GM12801 (cell line): ENCODE data around the gene CYP26A1.

ENCODE experiments used
- CTCF ChIP-seq: IDR thresholded peaks from one replicate; pipeline ENCODE4 v1.5.1; 2011; ENCODE audit warnings: control low read depth; ENCODE audit not compliant: insufficient read length; ENCODE audit errors: extremely low read depth

CYP26A1 gene, protein sequence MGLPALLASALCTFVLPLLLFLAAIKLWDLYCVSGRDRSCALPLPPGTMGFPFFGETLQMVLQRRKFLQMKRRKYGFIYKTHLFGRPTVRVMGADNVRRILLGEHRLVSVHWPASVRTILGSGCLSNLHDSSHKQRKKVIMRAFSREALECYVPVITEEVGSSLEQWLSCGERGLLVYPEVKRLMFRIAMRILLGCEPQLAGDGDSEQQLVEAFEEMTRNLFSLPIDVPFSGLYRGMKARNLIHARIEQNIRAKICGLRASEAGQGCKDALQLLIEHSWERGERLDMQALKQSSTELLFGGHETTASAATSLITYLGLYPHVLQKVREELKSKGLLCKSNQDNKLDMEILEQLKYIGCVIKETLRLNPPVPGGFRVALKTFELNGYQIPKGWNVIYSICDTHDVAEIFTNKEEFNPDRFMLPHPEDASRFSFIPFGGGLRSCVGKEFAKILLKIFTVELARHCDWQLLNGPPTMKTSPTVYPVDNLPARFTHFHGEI

GRCh38 chr10:93073539-93074146, at the start of gene CYP26A1:
TSS of gene CYP26A1 (plus strand) at chr10:93073893. CDS start at chr10:93073935, 42 bp downstream.
- TF ChIP-seq CTCF: no peak

DNA sequence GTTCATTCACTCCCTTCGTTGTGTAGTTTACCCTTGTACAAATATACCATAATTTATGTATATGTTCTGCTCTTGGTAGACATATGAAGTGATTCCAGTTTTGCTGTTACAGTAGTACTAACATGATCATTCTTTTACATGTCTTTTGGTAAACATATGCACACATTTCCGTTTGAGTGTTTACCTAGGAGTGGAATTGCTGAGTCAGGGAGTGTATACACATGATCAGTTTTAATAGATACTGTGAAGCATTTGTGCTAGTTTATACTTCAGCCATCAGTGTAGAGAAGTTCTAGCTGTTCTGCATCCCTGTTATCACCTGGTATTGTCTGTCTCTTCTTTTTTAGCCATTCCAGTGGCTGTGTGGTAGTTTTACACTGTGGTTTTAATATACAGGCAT, 47.6 kb upstream of the CYP26A1 start:
- TF ChIP-seq CTCF: no peak

DNA sequence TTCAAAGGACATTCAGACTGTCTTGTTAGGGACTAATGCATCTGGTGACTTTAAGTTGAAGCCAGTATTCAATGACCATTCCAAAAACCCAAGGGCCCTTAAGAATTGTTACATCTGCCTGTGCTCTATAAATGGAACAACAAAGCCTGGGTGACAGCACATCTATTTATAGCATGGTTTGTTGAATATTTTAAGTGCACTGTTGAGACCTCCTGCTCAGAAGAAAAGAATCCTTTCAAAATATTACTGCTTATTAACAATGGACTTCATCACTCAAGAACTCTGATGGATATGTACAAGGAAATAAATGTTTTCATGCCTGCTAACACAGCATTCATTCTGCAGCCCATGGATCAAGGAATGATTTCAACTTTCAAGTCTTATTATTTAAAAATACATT, 46.2 kb upstream of the CYP26A1 start:
- TF ChIP-seq CTCF: no peak

DNA sequence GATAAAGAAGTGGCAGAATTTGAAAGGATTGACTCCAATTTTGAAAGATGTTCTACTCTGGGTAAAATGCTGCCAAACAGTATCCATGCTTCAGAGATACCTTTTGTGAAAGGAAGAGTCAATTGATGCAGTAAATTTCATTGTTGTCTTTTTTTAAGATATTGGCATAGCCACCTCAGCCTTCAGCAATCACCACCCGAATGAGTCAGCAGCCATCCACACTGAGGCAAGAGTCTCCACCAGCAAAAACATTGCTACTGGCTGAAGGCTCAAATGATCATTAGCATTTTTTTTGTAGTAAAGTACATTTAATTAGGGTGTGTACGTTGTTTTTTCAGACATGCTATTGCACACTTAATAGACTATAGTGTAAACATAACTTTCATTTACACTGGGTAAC, 44.8 kb upstream of the CYP26A1 start:
- no peak for TF ChIP-seq CTCF

GRCh38 chr10:93030409-93030808, 43.3 kb upstream of the CYP26A1 start:
- no peak for TF ChIP-seq CTCF

DNA sequence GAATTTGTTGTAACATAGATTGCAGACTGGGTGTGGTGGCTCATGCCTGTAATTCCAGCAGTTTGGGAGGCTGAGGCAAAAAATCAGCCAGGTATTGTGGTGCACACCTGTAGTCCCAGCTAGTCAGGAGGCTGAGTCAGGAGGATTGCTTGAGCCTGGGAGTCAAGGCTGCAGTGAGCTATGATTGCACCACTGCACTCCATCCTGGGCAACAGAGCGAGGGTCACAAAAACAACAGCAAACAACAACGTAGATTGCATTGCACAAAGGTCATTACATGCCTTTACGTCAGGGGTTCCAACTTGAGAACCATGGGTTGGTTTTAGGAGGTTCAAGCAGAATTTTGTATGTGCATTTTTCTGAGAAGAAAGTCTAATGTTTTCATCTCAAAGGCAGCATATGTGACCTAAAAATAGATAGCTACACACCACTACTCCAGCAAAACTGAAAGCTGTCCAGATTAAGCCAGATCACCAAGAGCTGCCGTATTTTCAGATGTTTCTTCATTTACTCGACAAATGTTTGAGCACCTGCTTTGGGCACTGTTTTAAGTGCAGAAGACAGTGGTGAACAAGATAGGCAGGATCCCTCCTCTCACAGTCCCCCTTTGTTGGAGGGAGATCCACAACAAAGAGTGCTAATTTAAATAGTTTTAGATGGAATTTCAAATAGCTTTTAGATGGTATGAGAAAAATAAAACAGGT, 41.4 kb upstream of the CYP26A1 start:
- no peak for TF ChIP-seq CTCF

GRCh38 chr10:93032809-93033137, 40.9 kb upstream of the CYP26A1 start:
- TF ChIP-seq CTCF: no peak
